Epithelial cell of esophagus (primary cell): ENCODE measurements around the gene KRTAP5-6.
A peak's percentile ranks its signal among the peaks of the same experiment; 100 is the strongest.
"Not testable (repeated sequence)": the region's sequence is repeated elsewhere in the genome, so short reads cannot be mapped to it uniquely, and the experiment has no call there.

ENCODE experiments used
- DNase-seq: peaks from one replicate; pipeline ENCODE4 v3.0.0; 2010; ENCODE audit warnings: low read depth
- H3K4me3 ChIP-seq: 2 replicates; pipeline ENCODE4 v1.5.1; 2011; ENCODE audit warnings: mild to moderate bottlenecking, low read length, control low read depth
- TF ChIP-seq, protein P1 (sequence below): IDR thresholded peaks from 2 replicates; pipeline ENCODE4 v1.5.1; 2011; ENCODE audit warnings: low read depth, mild to moderate bottlenecking, low read length, control low read depth, inconsistent platforms; ENCODE audit not compliant: insufficient read depth; ENCODE audit errors: missing control alignments

The KRTAP5-6 gene

DNA sequence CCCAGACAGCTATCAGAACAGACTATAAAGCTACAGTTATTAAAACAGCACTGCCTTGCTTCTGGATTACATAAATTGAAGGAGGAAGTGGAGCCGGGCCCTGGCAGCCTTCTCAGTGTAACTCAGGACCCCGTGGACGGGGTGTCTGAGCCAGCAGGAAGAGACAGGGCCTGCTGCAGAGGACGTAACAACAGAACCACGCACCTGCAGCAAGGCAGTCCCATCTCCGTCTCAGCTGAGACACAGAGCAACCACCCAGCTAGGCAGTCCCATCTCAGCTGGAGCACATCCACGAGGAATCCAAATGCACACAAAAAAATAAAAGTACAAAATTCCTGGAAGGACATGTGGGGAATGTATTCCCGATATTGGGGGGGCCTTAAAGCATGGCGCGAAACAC is 17.1 kb upstream of the KRTAP5-6 start:
- TF ChIP-seq, protein P1, sequence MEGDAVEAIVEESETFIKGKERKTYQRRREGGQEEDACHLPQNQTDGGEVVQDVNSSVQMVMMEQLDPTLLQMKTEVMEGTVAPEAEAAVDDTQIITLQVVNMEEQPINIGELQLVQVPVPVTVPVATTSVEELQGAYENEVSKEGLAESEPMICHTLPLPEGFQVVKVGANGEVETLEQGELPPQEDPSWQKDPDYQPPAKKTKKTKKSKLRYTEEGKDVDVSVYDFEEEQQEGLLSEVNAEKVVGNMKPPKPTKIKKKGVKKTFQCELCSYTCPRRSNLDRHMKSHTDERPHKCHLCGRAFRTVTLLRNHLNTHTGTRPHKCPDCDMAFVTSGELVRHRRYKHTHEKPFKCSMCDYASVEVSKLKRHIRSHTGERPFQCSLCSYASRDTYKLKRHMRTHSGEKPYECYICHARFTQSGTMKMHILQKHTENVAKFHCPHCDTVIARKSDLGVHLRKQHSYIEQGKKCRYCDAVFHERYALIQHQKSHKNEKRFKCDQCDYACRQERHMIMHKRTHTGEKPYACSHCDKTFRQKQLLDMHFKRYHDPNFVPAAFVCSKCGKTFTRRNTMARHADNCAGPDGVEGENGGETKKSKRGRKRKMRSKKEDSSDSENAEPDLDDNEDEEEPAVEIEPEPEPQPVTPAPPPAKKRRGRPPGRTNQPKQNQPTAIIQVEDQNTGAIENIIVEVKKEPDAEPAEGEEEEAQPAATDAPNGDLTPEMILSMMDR: no peak
- no peak overlapping the region for H3K4me3 ChIP-seq
- no peak for DNase-seq

DNA sequence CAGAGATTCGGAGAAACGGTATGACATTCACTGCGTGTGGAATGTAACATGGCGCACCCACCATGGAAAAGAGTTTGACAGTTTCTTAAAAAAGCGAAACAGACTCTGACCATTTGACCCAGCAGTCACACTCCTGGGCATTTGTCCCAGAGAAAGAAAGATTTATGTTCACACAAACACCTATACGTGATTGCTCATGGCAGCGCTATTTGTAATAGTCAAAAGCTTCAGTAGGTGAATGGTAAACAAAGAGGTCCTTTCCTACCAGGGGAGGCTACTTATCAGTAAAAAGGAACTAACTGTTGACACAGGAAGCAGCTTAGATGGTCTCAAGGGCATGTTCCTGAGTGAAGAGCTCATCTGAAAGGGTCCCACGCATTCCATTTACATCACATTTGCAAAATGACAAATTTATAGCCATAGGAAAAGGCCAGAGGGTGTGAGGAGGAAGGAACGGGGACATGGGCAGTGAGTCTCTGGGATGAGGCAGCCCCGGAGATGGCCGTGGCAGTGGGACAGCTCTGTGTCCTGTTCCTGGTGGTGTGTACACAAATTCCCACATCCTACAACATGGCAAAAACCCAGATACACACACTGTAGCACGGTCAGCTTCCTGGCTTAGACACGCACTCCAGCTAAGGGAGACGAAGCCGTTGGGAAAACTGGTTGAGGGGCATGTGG is 14.6 kb upstream of the KRTAP5-6 start:
- no peak for DNase-seq
- TF ChIP-seq, protein P1: no peak

DNA sequence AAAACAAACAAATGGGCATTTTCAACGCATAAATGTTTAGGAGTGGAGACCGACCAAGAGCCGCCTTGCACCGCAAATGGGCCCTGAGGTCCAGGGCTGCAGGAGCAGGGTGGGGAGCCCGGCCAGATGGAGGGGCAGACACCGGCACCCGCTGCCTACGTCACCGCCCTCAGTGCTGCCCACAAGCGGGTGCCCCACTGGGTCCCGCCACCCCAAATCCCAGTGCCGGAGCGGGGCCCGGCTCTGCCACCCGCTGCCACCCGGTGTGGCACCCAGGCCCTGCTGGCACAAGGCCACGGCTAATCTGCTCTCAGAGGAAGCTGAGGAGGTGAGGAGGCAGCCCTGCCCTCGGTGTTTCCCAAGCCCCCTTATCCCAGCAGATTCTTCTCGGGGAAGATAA is 13.8 kb upstream of the KRTAP5-6 start:
- DNase-seq, H3K4me3 ChIP-seq: not testable (repeated sequence)

More for the DNA sequence above, 14.6 kb upstream of the KRTAP5-6 start:
- H3K4me3 ChIP-seq: no peak overlapping the region

DNA sequence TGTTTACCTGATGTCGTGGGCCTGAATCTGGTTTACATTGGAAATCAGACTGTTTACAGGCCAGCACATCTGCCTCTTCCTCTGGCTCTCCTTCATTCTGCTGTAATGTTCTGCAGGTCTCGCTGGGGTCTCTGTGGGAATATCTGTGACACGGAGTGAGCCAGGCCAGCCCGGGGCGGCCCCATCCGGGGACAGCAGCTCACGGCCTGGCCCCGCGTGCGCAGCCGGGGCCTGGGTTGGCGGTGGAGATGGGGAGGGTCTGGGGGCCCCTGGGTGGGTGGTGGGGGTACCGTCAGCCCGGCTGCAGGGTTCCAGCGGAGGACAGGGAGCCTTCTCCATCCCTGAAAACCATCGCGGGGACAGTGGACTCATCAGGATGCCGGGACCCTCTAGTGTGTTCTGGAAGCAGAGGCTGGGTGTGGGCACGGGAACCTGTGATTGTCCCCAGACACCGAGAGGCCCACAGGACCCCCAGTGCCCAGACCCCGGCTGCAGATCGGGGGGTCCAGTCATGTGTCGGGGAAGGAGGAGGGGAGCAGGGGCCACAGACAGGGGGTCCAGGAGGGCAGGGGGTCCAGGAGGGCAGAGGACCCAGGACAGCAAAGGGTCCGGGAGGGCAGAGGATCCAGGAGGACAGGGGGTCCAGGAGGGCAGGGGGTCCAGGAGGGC is 13.0 kb upstream of the KRTAP5-6 start:
- not testable (repeated sequence) for DNase-seq, H3K4me3 ChIP-seq

DNA sequence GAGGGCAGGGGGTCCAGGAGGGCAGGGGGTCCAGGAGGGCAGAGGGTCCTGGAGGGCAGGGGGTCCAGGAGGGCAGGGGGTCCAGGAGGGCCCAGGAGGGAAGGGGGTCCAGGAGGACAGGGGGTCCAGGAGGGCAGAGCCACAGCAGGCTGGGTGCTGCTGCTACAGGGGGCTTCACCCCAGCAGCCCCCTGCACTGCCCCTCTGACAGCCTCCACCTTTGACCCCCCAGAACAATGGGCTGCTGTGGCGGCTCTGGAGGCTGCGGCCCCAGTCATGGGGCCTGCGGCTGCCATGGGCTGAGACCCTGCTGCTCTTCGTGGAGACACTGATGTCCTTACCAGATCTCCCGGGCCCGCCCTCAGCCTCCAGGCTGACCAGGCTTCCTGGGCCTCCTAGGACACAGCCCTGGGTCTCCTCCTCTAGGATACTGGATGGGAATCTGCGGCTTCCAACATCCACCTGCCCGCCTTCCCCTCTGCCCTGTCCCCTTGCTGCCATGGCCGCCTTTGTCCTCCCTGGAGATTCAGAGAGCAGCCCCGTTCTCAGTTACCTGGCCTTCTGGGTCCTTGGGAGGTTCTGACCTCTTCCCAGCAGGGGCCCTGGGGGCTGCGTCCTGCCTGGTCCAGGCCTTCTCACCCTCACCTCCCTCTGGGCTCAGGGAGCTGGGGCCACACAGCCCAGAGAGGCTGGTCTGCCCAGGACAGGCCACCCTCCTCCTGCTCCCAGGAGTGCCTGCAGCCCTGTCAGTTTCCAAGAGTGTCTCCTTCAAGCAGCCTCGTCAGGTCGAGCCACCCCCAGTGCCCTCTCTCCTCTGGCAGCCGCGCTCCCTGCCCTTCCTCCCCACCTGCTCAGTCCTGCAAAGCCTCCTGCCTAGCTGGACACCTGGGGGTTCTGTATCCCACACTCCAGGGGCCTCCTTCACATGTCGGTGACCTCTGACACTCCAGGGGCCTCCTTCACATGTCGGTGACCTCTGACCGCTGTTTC is 11.8 kb upstream of the KRTAP5-6 start:
- H3K4me3 ChIP-seq, DNase-seq: not testable (repeated sequence)

DNA sequence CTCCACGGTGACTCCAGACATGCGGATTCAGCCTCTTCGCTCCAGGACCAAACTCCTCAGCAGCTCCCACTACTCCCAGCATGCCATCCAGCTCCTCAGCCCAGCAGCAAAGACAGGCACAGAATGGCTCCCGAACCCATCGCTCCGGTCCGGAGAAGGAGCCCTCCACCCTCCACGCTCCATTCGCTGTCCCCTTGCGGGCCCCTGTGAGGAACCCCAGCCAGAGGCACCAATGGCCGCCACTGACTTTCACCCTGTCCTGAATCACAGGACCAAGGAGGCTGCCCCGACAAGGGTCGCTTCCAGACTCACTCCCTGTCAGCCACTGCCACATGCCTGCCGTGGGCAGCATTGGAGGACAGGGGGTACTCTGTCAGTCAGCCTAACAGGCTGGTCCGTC is 10.8 kb upstream of the KRTAP5-6 start:
- not testable (repeated sequence) for H3K4me3 ChIP-seq, DNase-seq

DNA sequence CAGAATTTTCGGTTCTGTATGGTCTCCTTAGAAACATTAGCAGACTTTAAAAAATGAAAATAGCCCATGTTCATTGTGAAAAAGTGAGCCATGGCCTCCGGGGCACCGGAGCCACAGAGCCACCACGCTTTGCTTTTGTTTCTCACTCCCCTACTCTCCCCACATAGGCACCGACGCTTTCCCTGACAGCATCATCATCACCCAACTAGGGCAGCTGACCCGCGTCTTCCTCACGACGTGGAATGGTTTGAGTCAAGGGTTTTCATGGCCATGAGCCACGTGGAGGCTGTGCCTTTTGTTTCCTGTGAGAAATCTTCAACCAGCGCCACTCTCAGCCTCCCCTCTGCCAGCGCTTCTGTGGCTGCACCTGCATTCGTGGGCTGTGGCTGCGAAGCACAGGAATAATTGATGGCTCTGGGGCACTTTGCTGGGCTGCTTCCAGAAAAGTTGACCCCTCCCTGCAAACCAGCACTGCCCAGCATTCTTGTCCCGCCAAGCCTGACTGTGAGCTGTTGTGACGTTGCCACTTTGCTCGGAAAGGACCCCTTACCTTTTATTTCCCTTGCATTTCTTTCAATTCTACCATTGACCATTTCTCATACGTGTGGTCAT is 8.6 kb upstream of the KRTAP5-6 start:
- DNase-seq, H3K4me3 ChIP-seq: not testable (repeated sequence)

DNA sequence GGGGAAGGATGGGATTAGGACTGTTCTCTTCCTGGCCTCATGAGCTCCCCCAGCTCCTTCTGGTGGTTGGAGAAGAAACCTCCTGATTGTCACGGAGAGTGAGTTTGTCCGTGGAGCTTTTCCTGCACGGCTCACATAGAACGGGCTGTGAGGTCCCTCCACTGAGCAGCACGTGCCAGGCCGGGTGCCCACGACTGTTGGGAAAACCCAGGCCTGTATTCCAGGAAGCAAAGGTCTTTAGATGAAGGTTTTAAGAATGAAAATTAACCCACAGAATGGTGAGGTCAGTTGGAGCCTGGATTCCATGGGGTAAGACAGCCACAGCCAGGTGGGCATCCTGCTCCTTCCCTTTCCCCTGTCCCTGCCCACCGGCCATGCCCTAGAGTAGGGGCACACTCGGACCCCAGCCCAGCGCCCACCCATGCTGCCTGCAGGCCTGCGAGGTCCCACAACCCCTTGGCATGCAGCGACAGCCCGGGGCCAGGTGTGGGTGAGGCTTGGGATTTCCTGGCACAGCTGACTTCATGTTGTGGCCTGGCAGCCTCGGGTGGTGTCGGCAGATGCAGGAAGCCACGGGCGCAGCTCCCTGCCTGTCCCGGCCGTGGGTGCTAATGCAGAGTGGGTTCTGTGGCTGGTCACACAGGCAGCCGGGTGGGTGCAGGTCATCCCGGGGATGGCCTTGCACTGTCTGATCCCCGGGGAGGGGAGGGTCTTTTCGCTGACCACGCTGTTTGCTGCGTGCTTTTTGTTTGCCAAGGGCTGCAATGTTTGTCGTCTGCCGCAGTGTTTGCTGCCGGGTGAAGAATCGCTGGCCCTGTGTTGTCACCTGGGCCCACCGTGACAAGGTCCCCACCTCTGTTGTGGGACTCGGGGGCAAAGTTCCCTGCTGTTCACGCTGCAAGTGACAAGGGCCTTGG is 7.5 kb upstream of the KRTAP5-6 start:
- H3K4me3 ChIP-seq: not testable (repeated sequence)
- DNase-seq: peak; percentile 27

DNA sequence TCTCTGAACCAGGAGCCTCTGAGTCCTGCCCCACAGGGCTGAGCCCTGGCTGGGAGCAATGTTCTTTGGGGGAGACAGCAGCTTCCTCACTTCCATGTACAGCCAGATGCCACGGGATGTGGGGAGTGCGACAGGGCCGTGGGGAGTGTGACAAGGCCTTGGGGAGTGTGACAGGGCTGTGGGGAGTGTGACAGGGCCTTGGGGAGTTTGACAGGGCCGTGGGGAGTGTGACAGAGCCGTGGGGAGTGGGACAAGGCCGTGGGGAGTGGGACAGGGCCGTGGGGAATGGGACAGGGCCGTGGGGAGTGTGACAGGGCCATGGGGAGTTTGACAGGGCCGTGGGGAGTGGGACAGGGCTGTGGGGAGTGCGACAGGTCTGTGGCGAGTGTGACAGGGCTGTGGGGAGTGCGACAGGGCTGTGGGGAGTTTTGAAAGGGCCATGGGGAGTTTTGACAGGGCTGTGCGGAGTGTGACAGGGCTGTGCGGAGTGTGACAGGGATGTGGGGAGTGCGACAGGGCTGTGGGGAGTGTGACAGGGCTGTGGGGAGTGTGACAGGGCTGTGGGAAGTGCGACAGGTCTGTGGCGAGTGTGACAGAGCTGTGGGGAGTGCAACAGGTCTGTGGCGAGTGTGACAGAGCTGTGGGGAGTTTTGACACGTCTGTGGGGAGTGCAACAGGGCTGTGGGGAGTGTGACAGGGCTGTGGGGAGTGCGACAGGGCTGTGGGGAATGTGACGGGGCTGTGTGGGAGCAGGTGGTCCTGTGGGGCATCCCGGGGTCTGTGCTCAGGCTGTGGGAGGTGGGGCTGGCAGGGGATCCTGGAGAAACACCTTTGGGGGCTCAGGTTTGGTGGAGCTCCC is 6.6 kb upstream of the KRTAP5-6 start:
- TF ChIP-seq, protein P1: no peak
- DNase-seq: no peak

More for the DNA sequence above, 6.6 kb upstream of the KRTAP5-6 start:
- H3K4me3 ChIP-seq: no peak overlapping the region
